ENCODE data around the gene GPRC5D.

DNA sequence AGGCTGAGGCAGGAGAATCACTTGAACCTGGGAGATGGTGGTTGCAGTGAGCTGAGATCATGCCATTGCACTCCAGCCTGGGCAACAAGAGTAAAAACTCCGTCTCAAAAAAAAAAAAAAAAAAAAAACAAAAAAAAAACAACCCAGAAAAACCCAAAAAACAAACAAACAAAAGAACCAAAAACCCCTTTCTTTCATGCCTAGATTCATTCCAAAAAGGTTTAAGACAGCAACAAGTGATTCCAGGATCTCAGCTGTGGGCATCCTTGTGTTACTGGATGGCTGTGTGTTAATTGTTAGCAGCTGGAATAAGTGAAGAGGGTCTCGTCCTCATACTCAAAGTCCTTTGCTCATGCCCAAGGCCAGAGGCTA, 51.2 kb downstream of the GPRC5D start:
- TF ChIP-seq, protein P1, sequence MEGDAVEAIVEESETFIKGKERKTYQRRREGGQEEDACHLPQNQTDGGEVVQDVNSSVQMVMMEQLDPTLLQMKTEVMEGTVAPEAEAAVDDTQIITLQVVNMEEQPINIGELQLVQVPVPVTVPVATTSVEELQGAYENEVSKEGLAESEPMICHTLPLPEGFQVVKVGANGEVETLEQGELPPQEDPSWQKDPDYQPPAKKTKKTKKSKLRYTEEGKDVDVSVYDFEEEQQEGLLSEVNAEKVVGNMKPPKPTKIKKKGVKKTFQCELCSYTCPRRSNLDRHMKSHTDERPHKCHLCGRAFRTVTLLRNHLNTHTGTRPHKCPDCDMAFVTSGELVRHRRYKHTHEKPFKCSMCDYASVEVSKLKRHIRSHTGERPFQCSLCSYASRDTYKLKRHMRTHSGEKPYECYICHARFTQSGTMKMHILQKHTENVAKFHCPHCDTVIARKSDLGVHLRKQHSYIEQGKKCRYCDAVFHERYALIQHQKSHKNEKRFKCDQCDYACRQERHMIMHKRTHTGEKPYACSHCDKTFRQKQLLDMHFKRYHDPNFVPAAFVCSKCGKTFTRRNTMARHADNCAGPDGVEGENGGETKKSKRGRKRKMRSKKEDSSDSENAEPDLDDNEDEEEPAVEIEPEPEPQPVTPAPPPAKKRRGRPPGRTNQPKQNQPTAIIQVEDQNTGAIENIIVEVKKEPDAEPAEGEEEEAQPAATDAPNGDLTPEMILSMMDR (IDR thresholded peaks at IDR 0.05; ENCODE audit: insufficient read depth, low read length): no peak
- TF ChIP-seq POLR2AphosphoS5 (IDR thresholded peaks at IDR 0.05; ENCODE audit: low read depth) (no peak), GABPA (IDR thresholded peaks at IDR 0.05; ENCODE audit: low read depth) (no peak)
- TF ChIP-seq, protein P2, sequence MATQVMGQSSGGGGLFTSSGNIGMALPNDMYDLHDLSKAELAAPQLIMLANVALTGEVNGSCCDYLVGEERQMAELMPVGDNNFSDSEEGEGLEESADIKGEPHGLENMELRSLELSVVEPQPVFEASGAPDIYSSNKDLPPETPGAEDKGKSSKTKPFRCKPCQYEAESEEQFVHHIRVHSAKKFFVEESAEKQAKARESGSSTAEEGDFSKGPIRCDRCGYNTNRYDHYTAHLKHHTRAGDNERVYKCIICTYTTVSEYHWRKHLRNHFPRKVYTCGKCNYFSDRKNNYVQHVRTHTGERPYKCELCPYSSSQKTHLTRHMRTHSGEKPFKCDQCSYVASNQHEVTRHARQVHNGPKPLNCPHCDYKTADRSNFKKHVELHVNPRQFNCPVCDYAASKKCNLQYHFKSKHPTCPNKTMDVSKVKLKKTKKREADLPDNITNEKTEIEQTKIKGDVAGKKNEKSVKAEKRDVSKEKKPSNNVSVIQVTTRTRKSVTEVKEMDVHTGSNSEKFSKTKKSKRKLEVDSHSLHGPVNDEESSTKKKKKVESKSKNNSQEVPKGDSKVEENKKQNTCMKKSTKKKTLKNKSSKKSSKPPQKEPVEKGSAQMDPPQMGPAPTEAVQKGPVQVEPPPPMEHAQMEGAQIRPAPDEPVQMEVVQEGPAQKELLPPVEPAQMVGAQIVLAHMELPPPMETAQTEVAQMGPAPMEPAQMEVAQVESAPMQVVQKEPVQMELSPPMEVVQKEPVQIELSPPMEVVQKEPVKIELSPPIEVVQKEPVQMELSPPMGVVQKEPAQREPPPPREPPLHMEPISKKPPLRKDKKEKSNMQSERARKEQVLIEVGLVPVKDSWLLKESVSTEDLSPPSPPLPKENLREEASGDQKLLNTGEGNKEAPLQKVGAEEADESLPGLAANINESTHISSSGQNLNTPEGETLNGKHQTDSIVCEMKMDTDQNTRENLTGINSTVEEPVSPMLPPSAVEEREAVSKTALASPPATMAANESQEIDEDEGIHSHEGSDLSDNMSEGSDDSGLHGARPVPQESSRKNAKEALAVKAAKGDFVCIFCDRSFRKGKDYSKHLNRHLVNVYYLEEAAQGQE (IDR thresholded peaks at IDR 0.05; ENCODE audit: insufficient replicate concordance, low read depth): no peak
